GM18499 (cell line): ENCODE data around the gene LOXL4.

Experiments
- ATAC-seq: cut with Tn5 transposase; IDR thresholded peaks from one replicate; pipeline ENCODE4 v1.9.1; 2021; ENCODE audit warnings: moderate number of reproducible peaks; ENCODE audit not compliant: insufficient read depth, unreplicated experiment

The LOXL4 gene

GRCh38 chr10:98265403-98266378 is 2.3 kb downstream of the LOXL4 start:
- ATAC-seq = no peak

GRCh38 chr10:98264378-98265065 is 3.5 kb downstream of the LOXL4 start:
- ATAC-seq = no peak

GRCh38 chr10:98263088-98263487 is 4.9 kb downstream of the LOXL4 start:
- ATAC-seq = no peak

- no peak for ATAC-seq
Observed at GRCh38 chr10:98262571-98262970, 5.4 kb downstream of the LOXL4 start.

- ATAC-seq = no peak
Observed at GRCh38 chr10:98261436-98262277, 6.3 kb downstream of the LOXL4 start.

- ATAC-seq = no peak
Observed at GRCh38 chr10:98260752-98261151, 7.2 kb downstream of the LOXL4 start.

GRCh38 chr10:98260350-98260749 is 7.6 kb downstream of the LOXL4 start:
- no peak for ATAC-seq

GRCh38 chr10:98259606-98260315 is 8.2 kb downstream of the LOXL4 start:
- ATAC-seq = no peak

GRCh38 chr10:98258683-98259454 is 9.1 kb downstream of the LOXL4 start:
- ATAC-seq = no peak

- no peak for ATAC-seq
Observed at GRCh38 chr10:98257961-98258360, 10.0 kb downstream of the LOXL4 start.

GRCh38 chr10:98257198-98257597 is 10.8 kb downstream of the LOXL4 start:
- no peak for ATAC-seq

- no peak for ATAC-seq
Observed at GRCh38 chr10:98256692-98257091, 11.3 kb downstream of the LOXL4 start.

- no peak for ATAC-seq
Observed at GRCh38 chr10:98255146-98255877, 12.7 kb downstream of the LOXL4 start.

- no peak for ATAC-seq
Observed at GRCh38 chr10:98254234-98254974, 13.6 kb downstream of the LOXL4 start.

GRCh38 chr10:98253499-98253898 is 14.5 kb downstream of the LOXL4 start:
- no peak for ATAC-seq

GRCh38 chr10:98252464-98252863 is 15.5 kb downstream of the LOXL4 start:
- no peak for ATAC-seq

GRCh38 chr10:98251399-98251798 is 16.6 kb downstream of the LOXL4 start:
- no peak for ATAC-seq

GRCh38 chr10:98249134-98249533 is 18.9 kb downstream of the LOXL4 start:
- no peak for ATAC-seq
